ENCODE data around the gene MAGOH.

DNA sequence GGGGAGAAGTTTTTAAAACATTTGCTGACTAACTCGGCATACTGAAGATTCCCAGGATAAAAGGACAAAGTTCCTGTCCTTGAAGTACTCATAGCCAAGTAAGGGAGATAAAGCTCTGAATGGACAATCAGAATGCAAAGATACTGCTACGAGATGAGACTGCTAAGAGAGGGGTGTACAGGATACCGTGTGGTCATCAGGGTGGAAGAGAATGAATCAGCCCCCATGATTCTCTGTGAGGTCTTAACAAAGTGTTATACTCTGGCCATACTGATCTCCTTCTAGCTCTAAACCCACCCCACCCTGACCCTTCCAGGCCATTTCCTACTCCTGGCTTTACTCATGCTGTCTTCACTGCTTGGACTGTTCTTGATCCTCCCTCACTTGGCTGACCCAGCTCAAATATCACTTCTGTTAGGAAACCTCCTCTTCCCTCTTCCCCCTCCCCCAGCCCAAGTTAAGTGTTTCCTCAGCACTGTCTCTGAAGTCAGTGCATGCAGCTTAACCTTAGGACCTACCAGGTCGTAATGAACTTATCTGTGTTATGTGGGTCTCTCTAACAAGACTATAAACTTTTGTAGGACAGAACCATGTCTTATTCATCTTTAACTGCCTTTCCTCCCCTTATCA is 15.8 kb upstream of the MAGOH start:
- TF ChIP-seq POLR2AphosphoS5 (IDR thresholded peaks at IDR 0.05): no peak
- no peak for TF ChIP-seq POLR2A (IDR thresholded peaks at IDR 0.05; ENCODE audit: low read depth)
- no peak for TF ChIP-seq EP300 (IDR thresholded peaks at IDR 0.05)

All from esophagus muscularis mucosa (tissue), 3 donors.